ENCODE measurements around the gene AMH. TPM values are rescaled to one million over a fixed set of nuclear protein-coding genes. Genes with fewer than 3 reads are reported as not detected.
A peak's percentile ranks its signal among the peaks of the same experiment; 100 is the strongest.

The AMH gene
- total RNA-seq, 6 donors from 2014 or later = 1.1 to 6.3 (median 3.2) TPM

DNA sequence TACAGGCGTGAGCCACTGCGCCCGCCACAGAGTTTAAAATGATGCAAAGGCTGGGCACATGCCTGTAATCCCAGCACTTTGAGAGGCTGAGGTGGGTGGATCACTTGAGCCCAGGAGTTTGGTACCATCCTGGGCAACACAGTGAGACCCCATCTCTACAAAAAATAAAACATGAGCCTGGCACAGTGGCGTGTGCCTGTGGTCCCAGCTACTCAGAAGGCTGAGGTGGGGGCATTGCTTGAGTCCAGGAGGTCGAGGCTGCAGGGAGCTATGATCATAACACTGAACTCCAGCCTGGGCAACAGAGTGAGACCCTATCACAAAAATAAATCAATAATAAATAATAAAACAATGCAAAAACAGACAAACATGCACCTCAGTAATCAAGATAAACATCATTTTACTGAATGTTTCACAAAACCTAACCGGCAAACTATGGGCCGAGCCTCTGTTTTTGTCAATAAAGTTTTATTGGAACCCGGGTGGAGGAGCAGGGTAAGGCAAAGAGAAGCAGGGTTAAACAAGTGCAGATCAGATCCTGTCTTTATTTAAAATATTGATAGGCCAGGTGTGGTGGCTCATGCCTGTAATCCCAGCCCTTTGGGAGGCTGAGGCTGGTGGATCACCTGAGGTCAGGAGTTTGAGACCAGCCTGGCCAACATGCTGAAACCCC, 34.8 kb downstream of the AMH start:
- no peak for DNase-seq
- Histone ChIP-seq H3K4me3 (no peak overlapping the region), H3K36me3 (no peaks in the 10 kb centered on the region), H3K9me3 (no peaks in the 10 kb centered on the region), H3K27ac (peak overlapping the region in 1 of 4 donors; percentile 84), H3K4me1 (peaks cover 9 to 24% (median 18%) of the 10 kb centered on the region in 4 donors), H3K27me3 (no peaks in the 10 kb centered on the region)
- no peak for ATAC-seq (ENCODE audit: low FRiP score in 2 of 2)
- 92 to 94% methylated on average over 7 to 8 of the region's 8 CpGs for WGBS, 2 donors
- TF ChIP-seq POLR2AphosphoS5 (IDR thresholded peaks at IDR 0.05) (no peak), EP300 (IDR thresholded peaks at IDR 0.05) (no peak), POLR2A (IDR thresholded peaks at IDR 0.05) (no peak)
- TF ChIP-seq, protein P1, sequence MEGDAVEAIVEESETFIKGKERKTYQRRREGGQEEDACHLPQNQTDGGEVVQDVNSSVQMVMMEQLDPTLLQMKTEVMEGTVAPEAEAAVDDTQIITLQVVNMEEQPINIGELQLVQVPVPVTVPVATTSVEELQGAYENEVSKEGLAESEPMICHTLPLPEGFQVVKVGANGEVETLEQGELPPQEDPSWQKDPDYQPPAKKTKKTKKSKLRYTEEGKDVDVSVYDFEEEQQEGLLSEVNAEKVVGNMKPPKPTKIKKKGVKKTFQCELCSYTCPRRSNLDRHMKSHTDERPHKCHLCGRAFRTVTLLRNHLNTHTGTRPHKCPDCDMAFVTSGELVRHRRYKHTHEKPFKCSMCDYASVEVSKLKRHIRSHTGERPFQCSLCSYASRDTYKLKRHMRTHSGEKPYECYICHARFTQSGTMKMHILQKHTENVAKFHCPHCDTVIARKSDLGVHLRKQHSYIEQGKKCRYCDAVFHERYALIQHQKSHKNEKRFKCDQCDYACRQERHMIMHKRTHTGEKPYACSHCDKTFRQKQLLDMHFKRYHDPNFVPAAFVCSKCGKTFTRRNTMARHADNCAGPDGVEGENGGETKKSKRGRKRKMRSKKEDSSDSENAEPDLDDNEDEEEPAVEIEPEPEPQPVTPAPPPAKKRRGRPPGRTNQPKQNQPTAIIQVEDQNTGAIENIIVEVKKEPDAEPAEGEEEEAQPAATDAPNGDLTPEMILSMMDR (IDR thresholded peaks at IDR 0.05) = no peak

DNA sequence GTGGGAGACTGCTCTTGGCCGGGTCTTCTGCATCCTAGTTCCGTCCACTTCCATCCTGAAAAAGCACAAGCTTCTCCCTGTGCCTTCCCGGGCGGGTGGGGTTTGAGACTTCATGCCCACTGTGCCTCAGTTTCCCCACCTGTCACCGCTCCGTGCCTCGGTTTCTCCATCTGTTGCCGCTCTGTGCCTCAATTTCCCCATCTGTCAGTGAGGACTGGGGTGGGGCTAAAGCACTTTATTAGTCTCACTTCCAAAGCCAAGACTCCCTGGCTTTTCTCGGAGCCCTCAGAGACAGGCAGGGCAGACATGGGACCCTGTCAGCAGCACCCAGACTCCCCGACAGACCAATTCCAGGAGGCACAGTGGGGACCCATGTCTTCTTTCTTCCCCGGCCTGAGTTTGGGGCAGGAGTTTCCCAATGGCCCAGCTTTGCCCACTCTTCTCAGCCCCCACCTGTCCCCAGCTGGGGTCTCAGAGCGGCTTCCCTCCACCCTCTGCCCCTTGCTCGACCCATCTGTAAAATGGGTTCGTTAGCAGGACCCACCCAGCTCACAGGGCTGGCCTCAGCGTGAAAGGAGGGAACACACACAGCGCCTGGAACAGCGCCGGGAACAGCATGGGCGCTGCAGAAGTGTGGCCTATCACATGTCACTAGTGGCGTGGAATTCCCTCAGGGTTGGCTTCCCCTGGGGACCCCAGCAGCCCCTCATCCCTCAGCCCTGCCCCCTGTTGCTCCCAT, 37.4 kb downstream of the AMH start:
- H3K27me3 ChIP-seq = peaks cover 0 to 26% (median 19%) of the 10 kb centered on the region in 4 donors
- H3K27ac ChIP-seq = no peak overlapping the region
- no peak for TF ChIP-seq EP300 (IDR thresholded peaks at IDR 0.05)
- TF ChIP-seq POLR2AphosphoS5 (IDR thresholded peaks at IDR 0.05) = no peak
- no peak for TF ChIP-seq POLR2A (IDR thresholded peaks at IDR 0.05)
- TF ChIP-seq, protein P1 (IDR thresholded peaks at IDR 0.05) = no peak
- H3K4me1 ChIP-seq = peaks cover 27 to 43% (median 42%) of the 10 kb centered on the region in 4 donors
- DNase-seq (no peak), ATAC-seq (ENCODE audit: low FRiP score in 2 of 2) (no peak)
- no peaks in the 10 kb centered on the region for H3K9me3 ChIP-seq
- WGBS, 2 donors = 87% methylated on average over 11 to 20 of the region's 20 CpGs
- H3K4me3 ChIP-seq = no peak overlapping the region
- H3K36me3 ChIP-seq = no peaks in the 10 kb centered on the region

GRCh38 chr19:2287585-2288337, 38.6 kb downstream of the AMH start:
- peak overlapping the region; percentile 86 to 87 (median 87) for H3K27ac ChIP-seq
- TF ChIP-seq, protein P1 (IDR thresholded peaks at IDR 0.05) = no peak
- DNase-seq (no peak), ATAC-seq (ENCODE audit: low FRiP score in 2 of 2) (no peak)
- H3K9me3 ChIP-seq = no peaks in the 10 kb centered on the region
- H3K4me3 ChIP-seq = no peak overlapping the region
- no peaks in the 10 kb centered on the region for H3K36me3 ChIP-seq
- H3K4me1 ChIP-seq = peaks cover 22 to 36% (median 33%) of the 10 kb centered on the region in 4 donors
- peaks cover 0 to 30% (median 22%) of the 10 kb centered on the region in 4 donors for H3K27me3 ChIP-seq
- WGBS, 2 donors = 67 to 69% methylated on average over 6 to 13 of the region's 13 CpGs

DNA sequence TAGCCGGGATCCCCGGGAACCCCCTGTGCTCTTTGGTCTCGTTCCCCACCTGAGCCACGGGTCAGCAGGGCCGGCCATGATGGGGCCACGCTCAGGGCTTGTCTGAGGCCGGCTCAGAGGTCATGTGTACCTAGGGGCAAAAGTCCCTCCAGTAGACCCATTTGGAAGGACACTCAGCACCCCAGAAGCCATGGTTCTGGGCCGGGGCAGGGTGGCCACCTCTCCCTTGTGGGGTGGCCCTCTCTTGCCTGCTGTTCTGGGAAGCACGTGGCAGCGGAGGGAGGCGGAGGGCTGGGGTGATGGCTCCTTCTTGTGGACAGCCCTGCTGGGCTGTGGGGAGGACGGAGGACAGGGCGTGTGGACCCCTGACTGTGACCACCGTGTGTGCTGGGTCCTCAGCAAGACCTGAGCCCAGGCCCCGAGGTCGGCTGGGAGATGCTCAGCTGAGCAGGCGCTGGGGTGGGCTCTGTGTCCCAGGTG, 39.3 kb downstream of the AMH start:
- DNase-seq = no peak
- peak overlapping the region; percentile 86 to 87 (median 87) for H3K27ac ChIP-seq
- H3K27me3 ChIP-seq = peaks cover 0 to 30% (median 22%) of the 10 kb centered on the region in 4 donors
- no peaks in the 10 kb centered on the region for H3K9me3 ChIP-seq
- no peak overlapping the region for H3K4me3 ChIP-seq
- 89% methylated on average over 14 to 15 of the region's 17 CpGs for WGBS, 2 donors
- H3K36me3 ChIP-seq = no peaks in the 10 kb centered on the region
- peaks cover 22 to 33% (median 31%) of the 10 kb centered on the region in 4 donors for H3K4me1 ChIP-seq
- TF ChIP-seq POLR2A (IDR thresholded peaks at IDR 0.05) = no peak
- no peak for TF ChIP-seq EP300 (IDR thresholded peaks at IDR 0.05)
- TF ChIP-seq POLR2AphosphoS5 (IDR thresholded peaks at IDR 0.05) = no peak
- TF ChIP-seq, protein P1 (IDR thresholded peaks at IDR 0.05) = no peak
- no peak for ATAC-seq (ENCODE audit: low FRiP score in 2 of 2)

Measured in upper lobe of left lung (tissue), 6 donors.